Measurements from ENCODE around the gene KIFC3.

- no peak for TF ChIP-seq CTCF (IDR thresholded peaks at IDR 0.05)
- no peak for TF ChIP-seq POLR2A (IDR thresholded peaks at IDR 0.05)
- TF ChIP-seq POLR2AphosphoS5 (IDR thresholded peaks at IDR 0.05; ENCODE audit: insufficient read depth in 1 of 2, low read depth in 1 of 2), result no peak
Observed at GRCh38 chr16:57783883-57784282, 18.4 kb downstream of the KIFC3 start.

Measured in vagina (tissue), 2 donors.